Activated T-cell treated with anti-CD3 and anti-CD28 coated beads, Interleukin-2, amount 50 U/mL, for 4 hours (primary cell): ENCODE data around the gene ZNF655. TPM values are rescaled to one million over a fixed set of nuclear protein-coding genes. Genes with fewer than 3 reads are reported as not detected.
"Not testable (repeated sequence)": the region's sequence is repeated elsewhere in the genome, so short reads cannot be mapped to it uniquely, and the experiment has no call there.

Source experiments
- ATAC-seq, 2 donors: fragments of 200-7000 bp; cut with Tn5 transposase; one replicate each; pipeline ENCODE4 v1.10.0; 2021
- DNase-seq: peaks from one replicate; pipeline ENCODE4 v3.0.0-alpha.2; 2020
- H3K27me3 Mint-ChIP-seq: one replicate; pipeline ENCODE4 v1.8.0; 2021; ENCODE audit warnings: low read depth, mixed read lengths
- H3K36me3 Mint-ChIP-seq: one replicate; pipeline ENCODE4 v1.8.0; 2022; ENCODE audit warnings: mixed read lengths; ENCODE audit not compliant: insufficient read depth
- H3K4me1 Mint-ChIP-seq: one replicate; pipeline ENCODE4 v1.8.0; 2021; ENCODE audit warnings: low read depth, mixed read lengths
- H3K4me3 Mint-ChIP-seq: one replicate; pipeline ENCODE4 v1.8.0; 2021; ENCODE audit warnings: mild to moderate bottlenecking, moderate library complexity, mixed read lengths
- H3K9me3 Mint-ChIP-seq: one replicate; pipeline ENCODE4 v1.8.0; 2021; ENCODE audit warnings: mixed read lengths
- total RNA-seq, 3 donors: library from RNA; stranded (reverse); gene quantifications; one replicate each; pipeline ENCODE4 v1.2.1, GENCODE V29; 2021

ZNF655 gene, protein sequence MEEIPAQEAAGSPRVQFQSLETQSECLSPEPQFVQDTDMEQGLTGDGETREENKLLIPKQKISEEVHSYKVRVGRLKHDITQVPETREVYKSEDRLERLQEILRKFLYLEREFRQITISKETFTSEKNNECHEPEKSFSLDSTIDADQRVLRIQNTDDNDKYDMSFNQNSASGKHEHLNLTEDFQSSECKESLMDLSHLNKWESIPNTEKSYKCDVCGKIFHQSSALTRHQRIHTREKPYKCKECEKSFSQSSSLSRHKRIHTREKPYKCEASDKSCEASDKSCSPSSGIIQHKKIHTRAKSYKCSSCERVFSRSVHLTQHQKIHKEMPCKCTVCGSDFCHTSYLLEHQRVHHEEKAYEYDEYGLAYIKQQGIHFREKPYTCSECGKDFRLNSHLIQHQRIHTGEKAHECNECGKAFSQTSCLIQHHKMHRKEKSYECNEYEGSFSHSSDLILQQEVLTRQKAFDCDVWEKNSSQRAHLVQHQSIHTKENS
- 10 to 100 TPM; 52.5 to 61.6 (median 59.2) TPM for total RNA-seq

DNA sequence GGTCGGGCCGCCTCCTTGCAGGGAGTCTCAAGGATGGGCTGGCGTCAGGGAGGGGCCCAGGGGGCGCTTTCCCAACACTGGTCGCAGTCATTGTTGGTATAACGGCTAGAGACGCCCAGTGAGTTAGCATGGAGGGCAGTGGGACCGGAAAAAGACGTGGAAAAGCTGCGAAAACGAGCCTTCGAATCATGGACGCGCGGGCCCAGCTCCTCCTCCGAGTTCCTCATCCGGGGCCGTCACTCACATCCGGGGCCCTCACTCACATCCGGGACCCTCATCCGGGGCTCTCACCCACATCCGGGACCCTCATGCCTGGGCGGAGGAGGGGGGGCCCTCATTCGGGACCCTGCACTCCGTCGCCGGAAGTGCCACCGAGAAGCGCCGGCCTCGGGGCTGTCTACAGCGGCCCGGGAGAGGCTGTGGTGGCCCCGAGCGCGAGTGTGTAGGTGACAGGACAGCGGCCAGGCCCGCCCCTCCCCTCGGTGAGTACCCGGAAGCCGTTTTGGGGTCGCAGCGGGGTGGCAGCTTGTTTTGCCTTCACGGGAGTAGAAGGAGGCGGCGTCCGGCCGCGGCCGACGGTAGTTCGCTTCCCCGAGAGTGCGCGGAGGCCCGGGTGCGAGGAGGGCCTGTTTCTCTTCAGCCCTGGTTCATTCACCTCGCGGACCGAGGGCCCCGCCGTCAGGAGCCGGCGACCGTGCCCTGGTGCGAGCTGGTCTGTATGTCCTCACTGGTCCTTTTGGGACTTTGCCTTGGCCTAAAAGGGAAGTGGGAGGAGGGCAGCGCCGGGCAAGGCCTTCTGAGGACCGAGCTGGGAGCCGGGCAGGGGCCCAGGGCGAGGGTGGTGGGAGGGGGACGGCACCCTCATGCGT is at the start of gene ZNF655:
Gene ZNF655, plus strand, starts transcription at position 337 of the 869 bp plus-strand sequence. CDS start 1,918 bp downstream, outside the sequence.
- Mint-ChIP-seq H3K9me3 (no peaks in the 10 kb centered on the region), H3K4me1 (peaks cover 49% of the 10 kb centered on the region), H3K36me3 (peaks cover 27% of the 10 kb centered on the region), H3K27me3 (no peaks in the 10 kb centered on the region), H3K4me3 (peak within 1 kb of the TSS; percentile 98)
- ATAC-seq = peak; percentile 83 to 86
- peak; percentile 82 for DNase-seq

GRCh38 chr7:99514050-99514449 is 44.4 kb upstream of the ZNF655 start:
- peaks cover 24% of the 10 kb centered on the region for H3K36me3 Mint-ChIP-seq
- H3K4me3 Mint-ChIP-seq = no peak overlapping the region
- no peaks in the 10 kb centered on the region for H3K27me3 Mint-ChIP-seq
- DNase-seq = no peak
- H3K4me1 Mint-ChIP-seq = peaks cover 6% of the 10 kb centered on the region
- ATAC-seq = peak in 1 of 2 donors; percentile 38
- H3K9me3 Mint-ChIP-seq = no peaks in the 10 kb centered on the region

DNA sequence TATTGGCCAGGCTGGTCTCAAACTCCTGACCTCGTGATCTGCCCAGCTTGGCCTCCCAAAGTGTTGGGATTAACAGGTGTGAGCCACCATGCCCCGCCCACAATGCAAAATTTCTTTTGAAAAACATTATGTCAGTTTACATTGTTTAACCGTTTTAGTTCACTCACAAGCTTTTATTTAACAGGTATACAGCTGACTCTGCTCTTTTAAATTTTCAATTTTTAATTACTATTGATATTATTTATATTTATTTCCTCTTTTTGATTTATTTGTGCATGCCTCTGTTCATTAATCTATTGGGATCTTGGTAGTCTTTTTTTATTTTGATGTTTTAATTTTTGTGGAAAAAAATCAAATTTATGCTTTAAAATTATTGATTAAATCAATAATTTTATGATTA is 37.0 kb upstream of the ZNF655 start:
- Mint-ChIP-seq H3K4me1 (no peaks in the 10 kb centered on the region), H3K27me3 (no peaks in the 10 kb centered on the region), H3K36me3 (peaks cover 31% of the 10 kb centered on the region), H3K9me3 (no peaks in the 10 kb centered on the region), H3K4me3 (no peak overlapping the region)
- no peak for ATAC-seq
- no peak for DNase-seq

DNA sequence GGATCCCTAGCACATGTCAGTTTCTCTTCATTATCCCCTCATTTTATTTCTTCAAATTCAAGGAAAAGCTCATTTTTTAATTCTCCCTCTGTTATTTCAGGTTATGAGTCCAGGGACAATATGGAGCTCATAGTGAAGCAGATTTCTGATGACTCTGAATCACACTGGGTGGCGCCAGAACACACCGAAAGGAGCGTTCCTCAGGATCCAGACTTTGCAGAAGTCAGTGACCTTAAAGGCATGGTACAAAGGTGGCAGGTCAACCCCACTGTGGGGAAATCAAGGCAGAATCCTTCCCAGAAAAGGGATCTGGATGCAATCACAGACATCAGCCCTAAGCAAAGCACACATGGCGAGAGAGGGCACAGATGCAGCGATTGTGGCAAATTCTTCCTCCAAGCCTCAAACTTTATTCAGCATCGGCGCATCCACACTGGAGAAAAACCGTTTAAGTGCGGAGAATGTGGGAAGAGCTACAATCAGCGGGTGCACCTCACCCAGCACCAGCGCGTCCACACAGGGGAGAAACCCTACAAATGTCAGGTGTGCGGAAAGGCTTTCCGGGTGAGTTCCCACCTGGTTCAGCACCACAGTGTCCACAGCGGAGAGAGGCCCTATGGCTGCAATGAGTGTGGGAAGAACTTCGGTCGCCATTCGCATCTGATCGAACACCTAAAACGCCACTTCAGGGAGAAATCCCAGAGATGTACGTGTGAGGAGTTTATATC is 32.6 kb upstream of the ZNF655 start:
- peaks cover 41% of the 10 kb centered on the region for H3K36me3 Mint-ChIP-seq
- H3K4me1 Mint-ChIP-seq = no peaks in the 10 kb centered on the region
- H3K4me3 Mint-ChIP-seq = no peak overlapping the region
- H3K27me3 Mint-ChIP-seq = no peaks in the 10 kb centered on the region
- DNase-seq = no peak
- no peak for ATAC-seq
- peaks cover 6% of the 10 kb centered on the region for H3K9me3 Mint-ChIP-seq

GRCh38 chr7:99531354-99531765 is 27.1 kb upstream of the ZNF655 start:
- DNase-seq = no peak
- Mint-ChIP-seq H3K4me3 (no peak overlapping the region), H3K4me1 (no peaks in the 10 kb centered on the region), H3K27me3 (no peaks in the 10 kb centered on the region), H3K36me3 (peaks cover 55% of the 10 kb centered on the region), H3K9me3 (peaks cover 21% of the 10 kb centered on the region)
- ATAC-seq = no peak

- Mint-ChIP-seq H3K27me3 (no peaks in the 10 kb centered on the region), H3K4me3 (no peak overlapping the region), H3K4me1 (no peaks in the 10 kb centered on the region), H3K9me3 (peaks cover 20% of the 10 kb centered on the region), H3K36me3 (peaks cover 28% of the 10 kb centered on the region)
- DNase-seq (no peak), ATAC-seq (no peak)
Observed at GRCh38 chr7:99535667-99536066, 22.8 kb upstream of the ZNF655 start.

DNA sequence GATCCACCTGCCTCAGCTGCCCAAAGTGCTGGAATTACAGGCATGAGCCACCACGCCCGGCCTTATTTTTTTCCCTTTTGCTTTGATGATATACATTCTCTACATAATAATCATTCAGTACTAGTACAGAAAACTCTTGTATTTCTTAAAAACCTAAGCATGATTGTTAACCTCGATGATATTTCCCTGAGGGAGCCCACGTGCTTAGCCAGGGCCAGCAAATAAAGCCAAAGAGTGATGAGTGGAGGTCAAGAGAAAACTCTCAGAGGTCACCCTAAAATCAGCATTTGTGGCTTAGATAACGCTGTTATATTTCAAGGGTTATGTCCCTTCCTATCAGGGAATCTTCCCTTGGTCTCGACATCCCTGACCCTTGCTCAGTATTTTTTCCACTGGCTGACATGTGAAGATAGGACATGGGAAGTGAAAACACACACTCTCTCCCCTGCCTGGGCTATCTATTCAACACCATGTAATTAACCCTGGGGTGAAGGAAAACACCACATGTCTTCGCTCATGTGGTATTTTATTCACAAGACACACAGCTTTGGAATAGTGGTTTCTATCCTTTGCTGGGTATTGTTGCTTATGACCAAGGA is 19.1 kb upstream of the ZNF655 start:
- ATAC-seq = no peak
- Mint-ChIP-seq H3K36me3 (no peaks in the 10 kb centered on the region), H3K9me3 (peaks cover 12% of the 10 kb centered on the region), H3K27me3 (no peaks in the 10 kb centered on the region), H3K4me1 (no peaks in the 10 kb centered on the region), H3K4me3 (no peak overlapping the region)
- DNase-seq = no peak

DNA sequence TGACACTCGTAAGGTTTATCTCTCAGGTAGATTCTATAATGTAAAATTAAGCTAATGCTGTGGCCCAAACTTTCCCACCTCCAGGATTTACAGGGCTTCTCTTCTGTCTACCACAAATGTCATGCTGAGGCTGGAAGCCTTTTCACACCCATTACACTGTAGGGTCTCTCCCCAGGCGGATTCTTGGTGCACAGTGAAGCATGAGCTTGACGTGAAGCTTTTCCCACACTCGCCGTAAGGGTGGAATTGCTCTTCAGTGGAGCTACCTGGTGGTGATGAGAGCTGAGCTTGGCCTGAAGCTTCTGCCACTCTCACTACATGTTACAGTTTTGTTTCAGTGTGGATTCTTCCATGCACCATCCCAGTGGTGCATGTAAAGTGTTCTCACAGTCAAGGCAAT is 17.9 kb upstream of the ZNF655 start:
- Mint-ChIP-seq H3K36me3 (peaks cover 2% of the 10 kb centered on the region), H3K4me3 (no peak overlapping the region), H3K27me3 (no peaks in the 10 kb centered on the region), H3K4me1 (no peaks in the 10 kb centered on the region), H3K9me3 (peaks cover 12% of the 10 kb centered on the region)
- ATAC-seq (no peak), DNase-seq (no peak)

DNA sequence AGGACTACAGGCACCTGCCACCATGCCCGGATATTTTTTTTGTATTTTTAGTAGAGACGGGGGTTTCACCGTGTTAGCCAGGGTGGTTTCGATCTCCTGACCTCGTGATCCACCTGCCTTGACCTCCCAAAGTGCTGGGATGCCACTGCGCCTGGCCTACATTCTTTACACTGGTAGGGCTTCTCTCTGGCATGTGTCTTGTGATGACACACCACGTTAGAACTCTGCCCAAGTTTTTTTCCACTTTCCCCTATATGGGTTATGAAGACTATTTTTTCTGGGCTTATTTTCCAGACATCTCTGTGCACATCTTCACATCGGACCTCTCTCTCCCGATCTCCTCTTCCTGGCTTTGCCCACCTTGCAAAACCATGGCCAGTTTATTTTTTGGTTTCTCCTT is 17.2 kb upstream of the ZNF655 start:
- H3K36me3 Mint-ChIP-seq = peaks cover 2% of the 10 kb centered on the region
- no peak overlapping the region for H3K4me3 Mint-ChIP-seq
- ATAC-seq (no peak), DNase-seq (no peak)
- peaks cover 12% of the 10 kb centered on the region for H3K9me3 Mint-ChIP-seq
- no peaks in the 10 kb centered on the region for H3K27me3 Mint-ChIP-seq
- no peaks in the 10 kb centered on the region for H3K4me1 Mint-ChIP-seq

DNA sequence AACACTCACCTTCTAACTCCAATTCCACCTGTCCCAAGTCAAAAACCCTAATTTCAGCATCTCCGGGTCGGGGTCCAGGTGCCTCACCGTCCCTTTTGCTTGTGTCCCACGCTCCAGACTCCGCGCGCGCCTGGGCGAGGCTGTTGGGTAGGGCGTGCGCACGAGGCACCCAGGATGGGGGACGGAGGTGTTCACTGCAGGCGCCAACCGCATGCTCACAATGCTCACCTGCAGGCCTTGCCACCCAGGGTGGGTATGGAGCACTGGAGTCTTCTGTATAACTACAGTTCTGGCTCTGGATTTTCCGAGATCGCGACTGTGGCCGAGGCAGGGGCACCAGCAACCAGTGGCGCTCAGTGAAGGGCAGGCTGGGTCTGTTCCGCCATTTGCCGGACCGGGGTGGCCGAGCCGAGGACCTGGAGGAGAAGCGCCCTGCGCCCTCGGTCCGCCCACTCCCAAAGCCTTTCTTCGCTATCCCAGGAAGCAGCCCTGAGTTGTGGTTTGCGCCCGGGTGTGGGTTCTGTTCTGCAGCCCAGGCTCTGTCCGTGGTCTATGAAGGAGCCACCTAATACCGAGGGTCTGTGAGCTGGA is 15.3 kb upstream of the ZNF655 start:
- ATAC-seq = no peak
- no peak for DNase-seq
- Mint-ChIP-seq H3K4me1 (no peaks in the 10 kb centered on the region), H3K9me3 (peaks cover 13% of the 10 kb centered on the region), H3K4me3 (no peak overlapping the region), H3K27me3 (no peaks in the 10 kb centered on the region), H3K36me3 (peaks cover 8% of the 10 kb centered on the region)

DNA sequence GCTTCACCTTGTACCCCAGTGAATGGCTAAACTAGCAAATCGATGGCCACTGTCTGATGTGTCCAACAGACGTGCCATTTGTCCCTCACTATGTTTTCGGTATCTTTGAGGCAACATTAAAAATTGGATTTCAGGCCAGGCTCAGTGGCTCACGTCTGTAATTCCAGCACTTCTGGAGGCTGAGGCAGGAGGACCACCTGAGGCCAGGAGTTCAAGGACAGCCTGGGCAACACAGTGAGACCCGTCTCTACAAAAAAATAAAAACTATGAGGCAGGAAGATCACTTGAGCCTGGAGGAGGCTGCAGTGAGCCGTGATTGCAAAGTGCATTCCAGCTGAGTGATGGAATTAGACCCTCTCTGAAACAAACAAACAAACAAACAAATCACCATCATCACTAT is 14.5 kb upstream of the ZNF655 start:
- ATAC-seq (no peak), DNase-seq (no peak)
- peaks cover 11% of the 10 kb centered on the region for H3K36me3 Mint-ChIP-seq
- no peak overlapping the region for H3K4me3 Mint-ChIP-seq
- H3K4me1 Mint-ChIP-seq = no peaks in the 10 kb centered on the region
- H3K9me3 Mint-ChIP-seq = peaks cover 16% of the 10 kb centered on the region
- no peaks in the 10 kb centered on the region for H3K27me3 Mint-ChIP-seq

DNA sequence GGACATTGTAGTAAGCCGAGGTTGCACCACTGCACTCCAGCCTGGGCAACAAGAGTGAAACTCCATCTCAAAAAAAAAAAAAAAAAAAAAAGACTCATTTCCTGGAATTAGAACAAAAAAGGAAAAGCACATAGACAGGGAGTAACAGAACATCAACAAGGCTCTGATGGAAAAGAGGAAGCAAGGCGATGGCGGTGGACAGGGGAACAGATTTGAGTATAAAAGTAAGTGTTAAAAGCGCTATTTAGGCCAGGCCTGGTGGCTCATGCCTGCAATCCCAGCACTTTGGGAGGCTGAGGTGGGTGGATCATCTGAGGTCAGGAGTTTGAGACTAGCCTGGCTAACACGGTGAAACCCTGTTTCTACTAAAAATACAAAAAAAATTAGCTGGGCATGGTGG is 13.1 kb upstream of the ZNF655 start:
- not testable (repeated sequence) for ATAC-seq, DNase-seq, H3K4me3 Mint-ChIP-seq, H3K4me1 Mint-ChIP-seq, H3K27me3 Mint-ChIP-seq
- Mint-ChIP-seq H3K36me3 (peaks cover 11% of the 10 kb centered on the region), H3K9me3 (peaks cover 17% of the 10 kb centered on the region)

GRCh38 chr7:99549545-99549944 is 8.9 kb upstream of the ZNF655 start:
- not testable (repeated sequence) for H3K27me3 Mint-ChIP-seq, DNase-seq, H3K4me3 Mint-ChIP-seq, H3K9me3 Mint-ChIP-seq, ATAC-seq
- peaks cover 12% of the 10 kb centered on the region for H3K36me3 Mint-ChIP-seq
- H3K4me1 Mint-ChIP-seq = peaks cover 20% of the 10 kb centered on the region
